Fibroblast of villous mesenchyme (primary cell): ENCODE data around the gene RANBP17. TPM values are rescaled to one million over a fixed set of nuclear protein-coding genes. Genes with fewer than 3 reads are reported as not detected.
"Not testable (repeated sequence)": the region's sequence is repeated elsewhere in the genome, so short reads cannot be mapped to it uniquely, and the experiment has no call there.

Experiments used
- DNase-seq: peaks from one replicate; pipeline ENCODE4 v3.0.0-alpha.2; 2010; ENCODE audit warnings: low read depth
- H3K4me3 ChIP-seq: 2 replicates; pipeline ENCODE4 v1.5.1; 2011; ENCODE audit warnings: low read depth, mild to moderate bottlenecking, low read length
- CTCF ChIP-seq: IDR thresholded peaks from 2 replicates; pipeline ENCODE4 v1.5.1; 2012; ENCODE audit warnings: low read depth, mild to moderate bottlenecking, low read length; ENCODE audit not compliant: insufficient read depth
- total RNA-seq: library from RNA; depleted of rRNA; stranded (reverse); fragments of >200 nt; gene quantifications from 2 replicates; pipeline ENCODE4 v1.2.3, GENCODE V29; 2012

RANBP17 gene
- total RNA-seq, 1 donor, result 33.7 TPM

DNA sequence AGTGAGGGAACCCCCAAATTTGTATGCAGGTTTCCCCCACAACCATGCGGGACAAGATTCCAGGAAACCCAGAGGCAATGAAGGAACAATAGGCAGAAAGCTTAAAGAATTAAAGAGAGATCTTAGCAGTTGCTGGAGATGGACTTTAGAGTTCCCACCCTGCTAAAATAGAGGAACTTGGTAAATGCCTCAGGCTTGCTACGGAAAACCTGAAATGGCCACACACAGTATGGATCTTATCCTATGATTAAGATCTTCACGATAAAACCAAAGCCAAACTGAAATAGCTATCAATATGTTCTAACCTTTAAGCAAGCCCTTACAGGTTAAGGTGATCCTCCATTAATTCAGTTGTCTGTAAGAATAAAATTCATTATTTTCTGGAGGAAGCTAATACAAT is 148.3 kb downstream of the RANBP17 start:
- no peak for DNase-seq
- H3K4me3 ChIP-seq, result no peak overlapping the region
- TF ChIP-seq CTCF, result no peak

DNA sequence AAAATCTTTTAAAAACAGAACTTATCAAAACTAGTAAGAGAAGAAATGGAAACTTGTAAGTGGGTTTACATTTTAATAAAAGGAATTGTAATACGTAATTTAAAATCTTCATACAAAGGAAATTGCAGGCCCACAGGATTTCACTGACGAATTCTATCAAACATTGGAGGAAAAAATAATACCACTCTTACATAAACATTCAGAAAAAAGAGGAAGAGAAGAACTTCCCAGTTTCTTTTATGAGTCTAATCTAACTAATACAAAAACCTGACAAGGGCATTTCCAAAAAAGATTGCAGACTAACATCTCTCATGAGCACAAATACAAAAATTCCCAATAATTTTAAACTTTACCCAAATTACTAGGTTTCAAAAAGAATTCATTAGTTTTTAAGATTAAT is 149.0 kb downstream of the RANBP17 start:
- TF ChIP-seq CTCF, result no peak
- DNase-seq, result no peak
- no peak overlapping the region for H3K4me3 ChIP-seq

DNA sequence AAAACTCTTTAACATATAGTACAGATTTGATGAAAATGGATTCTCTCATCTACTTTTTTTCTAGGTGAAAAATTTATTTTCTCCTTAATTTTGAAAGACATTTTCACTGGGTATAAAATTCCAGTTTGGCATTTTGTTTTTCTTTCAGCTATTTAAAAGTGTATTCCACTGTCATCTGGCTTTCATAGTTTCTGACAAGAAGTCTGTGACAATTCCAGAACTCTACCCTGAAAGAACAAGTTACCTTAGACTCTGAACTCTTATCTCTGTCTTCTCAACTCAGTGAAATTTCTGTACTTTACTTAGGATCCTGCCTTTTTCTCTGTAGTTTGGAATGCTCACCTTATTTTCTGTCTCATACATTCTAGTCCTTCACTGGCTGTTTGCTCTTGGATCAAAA is 161.7 kb downstream of the RANBP17 start:
- no peak for TF ChIP-seq CTCF
- DNase-seq, result peak; percentile 2
- no peak overlapping the region for H3K4me3 ChIP-seq

GRCh38 chr5:171024084-171024483 is 162.3 kb downstream of the RANBP17 start:
- DNase-seq, result no peak
- H3K4me3 ChIP-seq, result no peak overlapping the region
- no peak for TF ChIP-seq CTCF

- no peak for TF ChIP-seq CTCF
- H3K4me3 ChIP-seq, result no peak overlapping the region
- DNase-seq, result no peak
These were observed 167.6 kb downstream of the RANBP17 start for GRCh38 chr5:171029401-171029800.

GRCh38 chr5:171031977-171032376 is 170.2 kb downstream of the RANBP17 start:
- H3K4me3 ChIP-seq, result no peak overlapping the region
- no peak for TF ChIP-seq CTCF
- no peak for DNase-seq

GRCh38 chr5:171032435-171032973 is 170.7 kb downstream of the RANBP17 start:
- TF ChIP-seq CTCF, result no peak
- DNase-seq, result no peak
- H3K4me3 ChIP-seq, result no peak overlapping the region

- not testable (repeated sequence) for H3K4me3 ChIP-seq, DNase-seq
These were observed 180.1 kb downstream of the RANBP17 start for GRCh38 chr5:171041893-171042292.
